GM12865 (cell line): ENCODE measurements around the gene NUTF2.

ENCODE experiments used
- DNase-seq: peaks from one replicate; pipeline ENCODE4 v3.0.0; 2010; ENCODE audit warnings: low read depth
- H3K4me3 ChIP-seq: 2 replicates; pipeline ENCODE4 v1.5.1; 2011; ENCODE audit warnings: mild to moderate bottlenecking, low read depth, low read length, control low read depth
- TF ChIP-seq, protein P1 (sequence below): IDR thresholded peaks from 2 replicates; pipeline ENCODE4 v1.5.1; 2011; ENCODE audit warnings: low read length, control low read depth, low read depth, inconsistent platforms; ENCODE audit not compliant: insufficient read depth; ENCODE audit errors: missing control alignments

NUTF2 gene

DNA sequence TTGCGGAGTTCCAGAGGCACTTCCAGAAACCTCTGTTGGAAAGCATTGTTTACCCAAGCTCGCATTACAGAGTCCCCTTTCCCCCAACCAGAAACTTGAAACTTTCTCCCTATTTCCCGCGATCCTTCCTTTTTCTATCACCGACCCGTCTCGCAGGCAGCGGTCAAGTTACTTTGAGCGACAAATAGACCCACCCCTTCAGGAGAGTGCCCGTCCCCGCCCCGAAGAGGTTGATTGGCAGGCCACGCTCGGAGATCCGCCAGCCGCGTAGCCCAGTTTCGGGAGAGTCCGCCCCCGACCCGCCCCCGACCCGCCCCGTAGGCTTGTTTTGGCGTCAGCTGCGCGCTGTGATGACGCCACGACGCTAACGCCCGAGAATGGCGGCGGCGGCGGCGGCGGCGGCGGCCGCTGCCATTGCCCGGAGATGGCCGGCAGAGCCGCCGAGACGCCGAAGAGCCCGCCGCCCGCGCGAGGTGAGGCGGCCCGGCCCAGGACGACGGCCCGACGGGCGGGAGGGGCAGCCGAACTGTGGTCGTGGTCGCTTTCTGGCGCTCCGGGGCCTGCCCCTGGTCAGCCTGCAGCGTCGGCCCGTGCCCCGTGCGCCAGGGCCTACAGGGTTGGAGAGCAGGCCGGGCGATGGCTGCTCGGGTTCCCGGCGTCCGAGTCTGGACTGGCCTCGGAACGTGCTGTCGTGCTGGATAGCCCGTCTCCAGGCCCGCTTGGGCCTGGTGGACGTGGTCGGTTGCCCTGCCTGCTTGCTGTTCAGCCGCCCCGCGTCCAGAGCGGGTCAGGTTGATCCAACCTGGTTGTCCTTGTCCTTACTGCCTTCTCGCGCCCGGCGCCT lies 46.4 kb downstream of the NUTF2 start, which contains the start of gene PSKH1:
Gene PSKH1, plus strand, starts transcription at position 356 of the 844 bp plus-strand sequence. CDS start 15,496 bp downstream, outside the sequence.
- DNase-seq, result peak; percentile 96
- TF ChIP-seq, protein P1, sequence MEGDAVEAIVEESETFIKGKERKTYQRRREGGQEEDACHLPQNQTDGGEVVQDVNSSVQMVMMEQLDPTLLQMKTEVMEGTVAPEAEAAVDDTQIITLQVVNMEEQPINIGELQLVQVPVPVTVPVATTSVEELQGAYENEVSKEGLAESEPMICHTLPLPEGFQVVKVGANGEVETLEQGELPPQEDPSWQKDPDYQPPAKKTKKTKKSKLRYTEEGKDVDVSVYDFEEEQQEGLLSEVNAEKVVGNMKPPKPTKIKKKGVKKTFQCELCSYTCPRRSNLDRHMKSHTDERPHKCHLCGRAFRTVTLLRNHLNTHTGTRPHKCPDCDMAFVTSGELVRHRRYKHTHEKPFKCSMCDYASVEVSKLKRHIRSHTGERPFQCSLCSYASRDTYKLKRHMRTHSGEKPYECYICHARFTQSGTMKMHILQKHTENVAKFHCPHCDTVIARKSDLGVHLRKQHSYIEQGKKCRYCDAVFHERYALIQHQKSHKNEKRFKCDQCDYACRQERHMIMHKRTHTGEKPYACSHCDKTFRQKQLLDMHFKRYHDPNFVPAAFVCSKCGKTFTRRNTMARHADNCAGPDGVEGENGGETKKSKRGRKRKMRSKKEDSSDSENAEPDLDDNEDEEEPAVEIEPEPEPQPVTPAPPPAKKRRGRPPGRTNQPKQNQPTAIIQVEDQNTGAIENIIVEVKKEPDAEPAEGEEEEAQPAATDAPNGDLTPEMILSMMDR, result no peak
- H3K4me3 ChIP-seq, result peak within 1 kb of the TSS; percentile 70

GRCh38 chr16:67893743-67894399 lies 47.1 kb downstream of the NUTF2 start:
- peak; percentile 37 for DNase-seq
- TF ChIP-seq, protein P1, result no peak
- peak overlapping the region; percentile 70 for H3K4me3 ChIP-seq

- TF ChIP-seq, protein P1, result no peak
- no peak for DNase-seq
Measured at GRCh38 chr16:67897231-67897630, 50.5 kb downstream of the NUTF2 start.

GRCh38 chr16:67901734-67902133 lies 55.0 kb downstream of the NUTF2 start:
- no peak for DNase-seq
- no peak overlapping the region for H3K4me3 ChIP-seq
- TF ChIP-seq, protein P1, result no peak

More at GRCh38 chr16:67897231-67897630, 50.5 kb downstream of the NUTF2 start:
- H3K4me3 ChIP-seq, result no peak overlapping the region

DNA sequence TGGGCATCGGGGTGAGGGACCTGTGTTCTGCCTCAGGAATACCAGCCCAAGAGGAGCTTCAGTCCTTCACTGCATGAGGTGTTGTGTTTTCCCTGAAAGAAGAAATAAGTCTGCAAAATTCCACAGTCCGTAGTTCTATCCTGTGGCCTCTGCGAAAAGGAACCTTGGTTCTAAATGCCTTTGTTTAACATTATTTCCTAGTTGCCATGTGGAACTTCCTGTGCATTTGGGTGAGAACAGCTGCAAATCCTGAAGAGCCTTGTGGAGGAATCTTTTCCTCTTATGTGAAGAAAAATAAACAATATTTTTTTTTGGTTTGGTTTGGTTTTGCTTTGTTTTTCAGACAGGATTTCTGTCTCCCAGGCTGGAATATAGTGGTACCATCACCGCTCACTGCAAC lies 56.1 kb downstream of the NUTF2 start:
- TF ChIP-seq, protein P1, result no peak
- no peak for DNase-seq
- H3K4me3 ChIP-seq, result no peak overlapping the region

DNA sequence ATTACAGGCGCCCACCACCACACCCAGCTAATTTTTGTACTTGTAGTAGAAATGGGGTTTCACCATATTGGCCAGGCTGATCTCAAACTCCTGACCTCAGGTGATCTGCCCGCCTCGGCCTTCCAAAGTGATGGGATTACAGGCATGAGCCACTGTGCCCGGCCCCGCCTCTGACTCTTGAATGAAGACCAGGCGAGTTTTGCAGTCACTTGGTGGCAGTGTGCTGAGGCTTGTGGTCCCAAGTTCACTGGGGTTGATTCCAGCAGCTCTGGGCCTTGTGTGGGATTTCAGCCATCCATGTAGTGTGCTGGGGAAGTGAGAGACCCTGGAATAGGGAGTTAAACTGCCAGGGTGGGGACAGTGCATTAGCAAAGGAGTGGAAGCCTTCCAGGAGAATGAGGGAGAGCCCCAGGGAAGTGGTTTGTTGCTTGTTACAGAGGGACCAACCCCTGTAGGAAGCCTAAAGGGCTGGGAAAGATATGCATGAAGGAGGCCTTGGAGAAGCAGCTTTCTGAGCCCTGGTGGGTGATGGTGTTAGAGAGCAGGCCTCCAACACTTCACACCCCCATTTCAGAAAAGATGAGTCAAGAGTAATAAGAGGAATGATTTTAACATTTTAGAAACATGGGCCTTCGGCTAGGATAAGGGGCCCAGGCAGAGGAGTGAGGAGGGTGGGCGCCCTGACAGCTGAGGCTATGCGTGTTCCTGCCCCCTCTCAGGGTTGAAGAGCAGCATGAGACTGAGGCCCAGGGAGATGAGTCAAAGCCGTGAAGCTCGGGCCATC lies 60.9 kb downstream of the NUTF2 start:
- DNase-seq, result no peak
- no peak overlapping the region for H3K4me3 ChIP-seq
- TF ChIP-seq, protein P1, result no peak
